Colonic mucosa (tissue), 4 donors: ENCODE results near the gene SCTR. TPM values are rescaled to one million over a fixed set of nuclear protein-coding genes. Genes with fewer than 3 reads are reported as not detected.
A peak's percentile ranks its signal among the peaks of the same experiment; 100 is the strongest.

ENCODE experiments used
- DNase-seq: peaks from one replicate; pipeline ENCODE4 v3.0.0-alpha.2; 2020
- H3K27ac ChIP-seq: fragments of 200-600 bp; one replicate; pipeline ENCODE4 v1.8.0; 2021
- H3K27me3 ChIP-seq: fragments of 200-600 bp; one replicate; pipeline ENCODE4 v1.8.0; 2021
- H3K36me3 ChIP-seq: fragments of 200-600 bp; one replicate; pipeline ENCODE4 v1.8.0; 2021
- H3K4me1 ChIP-seq: fragments of 200-600 bp; one replicate; pipeline ENCODE4 v1.8.0; 2021; ENCODE audit warnings: mild to moderate bottlenecking
- H3K4me3 ChIP-seq: fragments of 200-600 bp; one replicate; pipeline ENCODE4 v1.8.0; 2021
- H3K9ac ChIP-seq, 2 donors: one replicate each; pipeline ENCODE4 v1.7.0; 2013; ENCODE audit warnings: control low read depth in 2 of 2, low read depth in 2 of 2, low read length in 2 of 2
- H3K9me3 ChIP-seq: fragments of 200-600 bp; one replicate; pipeline ENCODE4 v1.8.0; 2021
- CTCF ChIP-seq: fragments of 200-600 bp; IDR thresholded peaks from one replicate; pipeline ENCODE4 v1.8.0; 2022; ENCODE audit warnings: antibody characterized with exemption, mild to moderate bottlenecking
- intact Hi-C: fragments of 100-400 bp; cut with DNase I; formaldehyde crosslinking; loops from one replicate; pipeline ENCODE4 v1.14.1; 2022
- total RNA-seq, 2 donors: library from RNA; stranded (reverse); fragmentation: NEBNext Ultra II Directional in 1 of 2; extraction: Animal tissue kit (Norgen Biotek cat#: 25700) in 1 of 2; gene quantifications; one replicate each; pipeline ENCODE4 v1.2.1, GENCODE V29; 2021
- donor health status: healthy.
- donor health status: DM: no; HTN: no; CAD: no.
- donor health status: DM: no; HTN: no; CAD: no.

Gene SCTR
- total RNA-seq, 2 donors from 2014 or later = 0.25 to 0.27 TPM

- no peaks in the 10 kb centered on the region for H3K9me3 ChIP-seq
- no peak for DNase-seq
- H3K4me1 ChIP-seq = no peaks in the 10 kb centered on the region
- intact Hi-C loops = loop anchor here (5.0 kb wide), 1 partner anchor 57 kb away; no protein-coding TSS in a partner anchor
- H3K27me3 ChIP-seq = no peaks in the 10 kb centered on the region
- no peak overlapping the region for H3K4me3 ChIP-seq
- peak overlapping the region; percentile 21 for H3K27ac ChIP-seq
- TF ChIP-seq CTCF = no peak
- H3K36me3 ChIP-seq = no peaks in the 10 kb centered on the region
- H3K9ac ChIP-seq = peak overlapping the region in 1 of 2 donors; percentile 10
Observed at GRCh38 chr2:119419803-119420508, 104.3 kb downstream of the SCTR start.

- Histone ChIP-seq H3K4me3 (no peak overlapping the region), H3K36me3 (no peaks in the 10 kb centered on the region), H3K27me3 (no peaks in the 10 kb centered on the region), H3K4me1 (no peaks in the 10 kb centered on the region), H3K27ac (no peak overlapping the region), H3K9me3 (no peaks in the 10 kb centered on the region), H3K9ac (no peak overlapping the region)
- no peak for DNase-seq
- TF ChIP-seq CTCF = no peak
- intact Hi-C loops = no loop called here
Observed at GRCh38 chr2:119419065-119419464, 105.2 kb downstream of the SCTR start.

GRCh38 chr2:119417908-119418307 is 106.4 kb downstream of the SCTR start:
- Histone ChIP-seq H3K9ac (no peak overlapping the region), H3K27ac (no peak overlapping the region), H3K27me3 (no peaks in the 10 kb centered on the region), H3K4me3 (no peak overlapping the region), H3K9me3 (no peaks in the 10 kb centered on the region), H3K36me3 (no peaks in the 10 kb centered on the region), H3K4me1 (no peaks in the 10 kb centered on the region)
- intact Hi-C loops = no loop called here
- TF ChIP-seq CTCF = no peak
- DNase-seq = no peak

- DNase-seq = no peak
- Histone ChIP-seq H3K36me3 (no peaks in the 10 kb centered on the region), H3K27ac (no peak overlapping the region), H3K9ac (no peak overlapping the region), H3K4me1 (no peaks in the 10 kb centered on the region), H3K27me3 (no peaks in the 10 kb centered on the region), H3K9me3 (no peaks in the 10 kb centered on the region), H3K4me3 (no peak overlapping the region)
- no peak for TF ChIP-seq CTCF
- intact Hi-C loops = no loop called here
Observed at GRCh38 chr2:119416299-119416923, 107.9 kb downstream of the SCTR start.

- H3K27ac ChIP-seq = no peak overlapping the region
- no peaks in the 10 kb centered on the region for H3K36me3 ChIP-seq
- no peak for TF ChIP-seq CTCF
- H3K27me3 ChIP-seq = no peaks in the 10 kb centered on the region
- no peaks in the 10 kb centered on the region for H3K9me3 ChIP-seq
- H3K4me1 ChIP-seq = no peaks in the 10 kb centered on the region
- intact Hi-C loops = no loop called here
- H3K4me3 ChIP-seq = no peak overlapping the region
- DNase-seq = no peak
- H3K9ac ChIP-seq = no peak overlapping the region
Observed at GRCh38 chr2:119415630-119416029, 108.7 kb downstream of the SCTR start.
